ENCODE measurements around the gene ATMIN.

The ATMIN gene

DNA sequence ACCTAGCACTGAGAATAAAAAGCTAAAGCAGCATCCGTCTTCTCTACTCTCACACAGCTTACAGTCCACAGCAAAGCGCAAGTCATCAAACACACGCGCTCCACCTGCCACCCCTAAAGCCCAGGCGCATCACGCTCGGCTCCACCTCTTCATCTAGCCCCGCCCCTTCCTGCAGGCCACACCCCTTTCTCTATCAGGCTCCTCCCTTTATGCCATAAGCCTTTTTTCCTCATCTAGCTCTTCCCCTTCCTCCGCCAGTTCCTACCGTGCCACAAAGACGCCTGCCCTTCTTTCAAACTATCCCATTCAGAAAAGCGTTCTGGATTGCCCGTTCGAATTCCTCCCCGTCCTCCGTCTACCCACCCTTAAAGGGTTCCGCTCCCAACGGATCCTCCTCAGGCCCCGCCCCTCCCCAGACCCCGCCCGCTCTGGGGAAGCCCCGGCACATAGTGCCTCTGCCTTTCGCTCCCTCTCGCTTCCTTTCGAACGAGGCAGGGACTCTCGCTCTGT lies 41.0 kb downstream of the ATMIN start:
- TF ChIP-seq, protein P1, sequence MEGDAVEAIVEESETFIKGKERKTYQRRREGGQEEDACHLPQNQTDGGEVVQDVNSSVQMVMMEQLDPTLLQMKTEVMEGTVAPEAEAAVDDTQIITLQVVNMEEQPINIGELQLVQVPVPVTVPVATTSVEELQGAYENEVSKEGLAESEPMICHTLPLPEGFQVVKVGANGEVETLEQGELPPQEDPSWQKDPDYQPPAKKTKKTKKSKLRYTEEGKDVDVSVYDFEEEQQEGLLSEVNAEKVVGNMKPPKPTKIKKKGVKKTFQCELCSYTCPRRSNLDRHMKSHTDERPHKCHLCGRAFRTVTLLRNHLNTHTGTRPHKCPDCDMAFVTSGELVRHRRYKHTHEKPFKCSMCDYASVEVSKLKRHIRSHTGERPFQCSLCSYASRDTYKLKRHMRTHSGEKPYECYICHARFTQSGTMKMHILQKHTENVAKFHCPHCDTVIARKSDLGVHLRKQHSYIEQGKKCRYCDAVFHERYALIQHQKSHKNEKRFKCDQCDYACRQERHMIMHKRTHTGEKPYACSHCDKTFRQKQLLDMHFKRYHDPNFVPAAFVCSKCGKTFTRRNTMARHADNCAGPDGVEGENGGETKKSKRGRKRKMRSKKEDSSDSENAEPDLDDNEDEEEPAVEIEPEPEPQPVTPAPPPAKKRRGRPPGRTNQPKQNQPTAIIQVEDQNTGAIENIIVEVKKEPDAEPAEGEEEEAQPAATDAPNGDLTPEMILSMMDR (IDR thresholded peaks at IDR 0.05; ENCODE audit: borderline replicate concordance, insufficient read depth, low read depth, low read length): no peak
- H3K4me3 ChIP-seq (ENCODE audit: low read depth, low read length): peak overlapping the region; percentile 63

DNA sequence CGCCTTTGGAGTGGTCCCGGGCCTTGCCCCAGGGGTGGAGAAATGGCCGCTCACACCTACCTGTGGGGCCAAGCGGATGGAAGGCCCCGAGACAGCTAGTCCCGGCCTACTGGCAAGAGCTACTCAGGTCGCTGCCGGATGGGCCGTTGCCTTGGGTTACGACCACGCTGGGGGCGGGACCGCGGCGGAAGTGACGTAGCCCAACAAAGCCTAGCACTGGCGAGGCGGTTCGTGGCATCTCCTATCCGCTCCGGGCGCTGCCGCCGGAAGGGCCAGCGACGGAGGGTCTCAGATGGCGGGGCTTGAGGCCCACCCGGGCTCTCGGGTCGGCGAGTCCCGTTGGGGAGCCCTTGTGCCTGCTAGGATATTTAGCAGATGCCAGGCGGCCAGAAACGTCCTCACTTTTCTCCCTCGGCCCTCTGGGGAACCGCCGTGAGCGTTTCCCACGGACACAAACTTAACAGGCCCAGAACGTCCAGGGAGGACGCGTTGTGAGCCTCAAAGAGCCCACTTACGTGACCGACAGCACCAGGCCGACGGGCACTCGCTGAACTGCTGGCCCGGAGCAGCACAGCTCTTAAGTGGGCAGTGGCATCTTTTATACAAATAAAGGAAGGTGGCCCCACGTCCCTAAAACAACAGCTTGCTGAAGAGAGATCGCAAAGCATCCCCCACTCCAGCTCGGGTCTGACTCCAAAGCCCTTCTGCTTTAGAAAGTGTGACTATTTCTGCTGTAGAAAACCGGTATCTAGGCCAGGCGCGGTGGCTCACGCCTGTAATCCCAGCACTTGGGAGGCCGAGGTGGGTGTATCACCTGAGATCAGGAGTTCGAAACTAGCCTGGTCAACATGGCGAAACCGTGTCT lies 41.7 kb downstream of the ATMIN start, which contains the start of gene C16orf46:
C16orf46 (minus strand) TSS at position 163 of the 865 bp plus-strand sequence. CDS start 13,283 bp downstream, outside the sequence.
- TF ChIP-seq, protein P1 (IDR thresholded peaks at IDR 0.05; ENCODE audit: borderline replicate concordance, insufficient read depth, low read depth, low read length): no peak
- H3K4me3 ChIP-seq (ENCODE audit: low read depth, low read length): peak within 1 kb of the TSS; percentile 63

DNA sequence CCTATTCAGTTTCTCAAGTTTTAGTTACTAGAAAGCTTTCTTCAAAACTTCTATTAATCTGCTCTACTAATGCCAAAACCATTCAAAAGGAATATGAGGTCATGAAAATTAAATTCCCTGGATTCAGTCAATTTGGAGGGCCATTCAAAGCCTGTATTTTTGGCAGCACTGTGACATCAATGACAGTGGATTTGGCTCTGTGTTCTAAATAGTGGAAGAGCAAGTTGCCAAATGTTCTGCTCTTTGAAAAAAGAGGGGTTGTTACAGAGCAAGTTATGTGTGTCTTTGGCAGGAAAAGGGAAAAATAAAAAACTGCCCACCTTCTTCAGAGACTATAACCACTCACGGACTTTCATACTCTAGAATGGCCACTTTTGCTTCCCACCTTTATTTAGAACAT lies 44.6 kb downstream of the ATMIN start:
- no peak overlapping the region for H3K4me3 ChIP-seq (ENCODE audit: low read depth, low read length)
- TF ChIP-seq, protein P1 (IDR thresholded peaks at IDR 0.05; ENCODE audit: borderline replicate concordance, insufficient read depth, low read depth, low read length): no peak

DNA sequence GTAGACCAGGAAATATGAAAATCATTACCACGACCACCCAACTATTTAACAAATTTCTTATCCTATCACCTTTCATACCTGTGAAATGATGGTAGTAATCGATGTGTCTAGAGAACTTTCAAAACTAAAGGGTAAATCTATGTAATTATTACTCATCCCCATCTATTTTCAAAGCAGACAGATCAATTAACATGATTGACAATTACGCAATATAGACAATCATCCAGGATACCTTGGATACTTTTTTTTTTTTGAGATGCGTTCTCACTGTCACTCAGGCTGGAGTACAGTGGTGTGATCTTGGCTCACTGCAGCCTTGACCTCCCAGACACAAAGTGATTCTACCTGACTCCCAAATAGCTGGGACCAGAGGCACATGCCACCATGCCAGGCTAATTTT lies 45.4 kb downstream of the ATMIN start:
- no peak overlapping the region for H3K4me3 ChIP-seq (ENCODE audit: low read depth, low read length)
- TF ChIP-seq, protein P1 (IDR thresholded peaks at IDR 0.05; ENCODE audit: borderline replicate concordance, insufficient read depth, low read depth, low read length): no peak

DNA sequence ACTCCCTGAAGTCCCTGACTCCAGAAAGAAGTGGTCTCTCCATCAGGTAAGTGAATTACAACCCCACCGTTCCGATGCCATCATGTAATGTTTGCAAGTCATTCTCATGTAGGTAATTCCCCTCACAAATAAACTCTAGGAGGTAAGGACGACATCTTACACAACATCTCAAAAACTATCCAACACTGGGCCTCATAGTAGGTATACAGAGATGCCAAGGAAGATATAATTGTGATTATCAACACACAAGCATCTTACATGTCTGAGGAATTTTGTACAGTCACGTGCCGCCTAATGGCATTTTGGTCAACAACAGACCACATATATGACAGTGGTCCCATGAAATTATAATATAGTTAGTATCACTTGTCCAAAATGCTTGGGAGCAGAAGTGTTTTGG lies 53.2 kb downstream of the ATMIN start:
- H3K4me3 ChIP-seq (ENCODE audit: low read depth, low read length): no peak overlapping the region
- TF ChIP-seq, protein P1 (IDR thresholded peaks at IDR 0.05; ENCODE audit: borderline replicate concordance, insufficient read depth, low read depth, low read length): no peak

DNA sequence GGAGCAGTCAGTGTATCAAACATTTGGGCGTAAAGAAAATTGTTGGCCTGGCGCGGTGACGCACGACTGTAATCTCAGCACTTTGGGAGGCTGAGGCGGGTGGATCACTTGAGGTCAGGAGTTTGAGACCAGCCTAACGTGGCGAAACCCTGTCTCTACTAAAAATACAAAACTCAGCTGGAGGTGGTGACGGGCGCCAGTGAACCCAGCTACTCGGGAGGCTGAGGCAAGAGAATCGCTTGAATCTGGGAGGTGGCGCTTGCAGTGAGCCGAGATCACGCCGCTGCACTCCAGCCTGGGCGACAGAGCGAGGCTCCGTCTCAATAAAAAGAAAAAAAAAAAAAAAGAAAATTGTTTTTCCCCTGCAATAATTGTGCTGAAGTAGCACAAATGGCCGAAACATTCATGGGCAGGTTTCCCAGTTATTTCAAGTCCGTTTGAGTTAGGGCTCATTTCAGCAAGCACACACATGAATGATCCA lies 59.2 kb downstream of the ATMIN start:
- TF ChIP-seq, protein P1 (IDR thresholded peaks at IDR 0.05; ENCODE audit: borderline replicate concordance, insufficient read depth, low read depth, low read length): no peak
- H3K4me3 ChIP-seq (ENCODE audit: low read depth, low read length): no peak overlapping the region

DNA sequence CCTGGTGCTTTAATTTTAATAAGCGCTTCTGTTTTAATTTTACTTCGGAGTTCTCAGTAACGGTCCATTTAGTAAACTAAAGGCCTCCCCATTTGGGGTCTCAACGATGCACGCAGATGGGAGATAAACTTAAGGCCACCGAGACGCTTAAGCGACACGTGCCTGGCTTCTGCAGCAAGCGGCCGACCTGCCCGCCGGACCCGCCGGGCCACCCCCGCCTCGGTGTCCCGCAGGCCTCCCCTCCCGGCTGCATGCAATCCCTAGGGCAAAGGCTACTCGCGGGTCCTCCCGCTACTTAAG lies 60.0 kb downstream of the ATMIN start:
- TF ChIP-seq, protein P1 (IDR thresholded peaks at IDR 0.05; ENCODE audit: borderline replicate concordance, insufficient read depth, low read depth, low read length): no peak

More for the DNA sequence above, 60.0 kb downstream of the ATMIN start:
- peak overlapping the region; percentile 67 for H3K4me3 ChIP-seq (ENCODE audit: low read depth, low read length)
